Vagina (tissue), 2 donors: ENCODE data around the gene EHMT2.

Experiments used
- CTCF ChIP-seq, 3 experiments: fragments of 450-650 bp in 2 of 3; fragments of 200-600 bp in 1 of 3; sonication (generic) in 1 of 3; IDR thresholded peaks; one replicate each; pipeline ENCODE4 v1.5.1; 2017 to 2019; ENCODE audit warnings: antibody characterized with exemption in 3 of 3, mild to moderate bottlenecking in 2 of 3, moderate library complexity in 2 of 3
- POLR2A ChIP-seq, 2 donors: fragments of 450-650 bp; IDR thresholded peaks; one replicate each; pipeline ENCODE4 v1.6.1; 2017; ENCODE audit warnings: antibody characterized with exemption in 2 of 2, mild to moderate bottlenecking in 2 of 2, moderate library complexity in 2 of 2
- POLR2AphosphoS5 ChIP-seq, 2 donors: sonication (generic); formaldehyde crosslinking; IDR thresholded peaks; one replicate each; pipeline ENCODE4 v1.9.0; 2017; ENCODE audit warnings: antibody characterized with exemption in 2 of 2, mild to moderate bottlenecking in 2 of 2, low read depth in 1 of 2; ENCODE audit not compliant: insufficient read depth in 1 of 2

- TF ChIP-seq CTCF (IDR thresholded peaks at IDR 0.05) (no peak), POLR2A (IDR thresholded peaks at IDR 0.05) (no peak), POLR2AphosphoS5 (IDR thresholded peaks at IDR 0.05; ENCODE audit: insufficient read depth in 1 of 2, low read depth in 1 of 2) (no peak)
Measured at GRCh38 chr6:31838968-31839367, 58.5 kb downstream of the EHMT2 start.
